Activated naive CD4-positive, alpha-beta T cell treated with anti-CD3 and anti-CD28 coated beads for 36 hours (primary cell): ENCODE measurements around the gene CEACAM8. TPM values are rescaled to one million over a fixed set of nuclear protein-coding genes. Genes with fewer than 3 reads are reported as not detected.

Experiments
- CTCF ChIA-PET: fragments of 350-600 bp; sonication (Branson Sonifier 250); formaldehyde crosslinking; loops from one replicate; lab custom pipeline; 2021; ENCODE audit warnings: antibody characterized with exemption; lab: Charles Lee
- DNase-seq: peaks from one replicate; pipeline ENCODE4 v3.0.0-alpha.2; 2020
- H3K27ac Mint-ChIP-seq: one replicate; pipeline ENCODE4 v1.8.0; 2021; ENCODE audit warnings: mild to moderate bottlenecking, mixed read lengths
- H3K27me3 Mint-ChIP-seq: one replicate; pipeline ENCODE4 v1.8.0; 2021; ENCODE audit warnings: low read depth, mixed read lengths
- H3K36me3 Mint-ChIP-seq: one replicate; pipeline ENCODE4 v1.8.0; 2021; ENCODE audit warnings: low read depth, mixed read lengths
- H3K4me1 Mint-ChIP-seq: one replicate; pipeline ENCODE4 v1.8.0; 2021; ENCODE audit warnings: low read depth, mixed read lengths
- H3K4me3 Mint-ChIP-seq: one replicate; pipeline ENCODE4 v1.8.0; 2021; ENCODE audit warnings: mild to moderate bottlenecking, moderate library complexity, mixed read lengths
- H3K9me3 Mint-ChIP-seq: one replicate; pipeline ENCODE4 v1.8.0; 2021; ENCODE audit warnings: mixed read lengths
- intact Hi-C: fragments of 100-400 bp; cut with micrococcal nuclease; formaldehyde crosslinking; loops from one replicate; pipeline ENCODE4 v1.15.1; 2023
- total RNA-seq, 2 experiments: library from RNA; stranded (reverse); gene quantifications; one replicate each; pipeline ENCODE4 v1.2.3, GENCODE V29; 2021

Gene CEACAM8
- total RNA-seq, 2 experiments from 2014 or later = not detected

DNA sequence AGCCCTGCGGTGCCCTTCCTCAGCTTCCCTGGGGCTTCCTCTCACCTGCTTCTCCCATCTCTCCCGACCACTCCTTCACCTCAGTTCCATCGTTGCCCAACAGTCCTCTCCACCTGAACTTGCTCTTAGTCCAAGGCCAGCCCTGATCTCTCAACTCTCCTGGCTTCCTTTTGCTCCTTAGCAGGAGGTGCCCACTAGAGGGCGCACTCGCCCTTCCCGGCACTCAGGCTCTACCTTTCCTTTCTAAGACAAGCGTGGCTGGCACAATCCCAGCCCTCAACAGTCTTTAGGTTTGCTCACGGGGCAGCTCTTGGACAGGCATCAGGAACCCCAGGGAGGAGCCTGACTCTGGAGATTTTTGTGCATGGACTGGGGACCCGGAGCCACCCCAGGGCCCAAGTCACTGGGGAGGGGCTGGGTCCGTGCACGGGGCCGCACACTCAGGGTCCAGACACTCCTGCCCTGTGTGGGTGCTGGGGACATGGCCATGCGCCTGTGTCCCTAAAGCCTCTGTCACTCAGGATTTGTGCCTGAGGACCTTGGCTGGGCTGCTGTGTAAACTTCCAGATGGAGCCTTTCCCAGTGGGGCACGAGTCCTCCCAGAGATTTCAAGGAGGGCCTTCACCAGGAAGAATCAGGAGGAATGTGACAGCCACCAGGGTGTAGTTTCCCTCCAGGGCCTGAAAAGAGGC lies 12.1 kb upstream of the CEACAM8 start:
- Mint-ChIP-seq H3K4me1 (no peaks in the 10 kb centered on the region), H3K9me3 (no peaks in the 10 kb centered on the region), H3K27me3 (peaks cover 16% of the 10 kb centered on the region), H3K36me3 (no peaks in the 10 kb centered on the region), H3K27ac (no peak overlapping the region), H3K4me3 (no peak overlapping the region)
- intact Hi-C loops = loop anchor here (10.0 kb wide), 1 partner anchor 138 kb away; the partner anchor contains the start of gene PSG3
- CTCF ChIA-PET = interaction anchor here (0.7 to 1.9 kb wide), 5 partner anchors 9 to 177 kb away, joined by 3 to 5 read pairs (median 3); no protein-coding TSS in a partner anchor
- peak; percentile 77 for DNase-seq

DNA sequence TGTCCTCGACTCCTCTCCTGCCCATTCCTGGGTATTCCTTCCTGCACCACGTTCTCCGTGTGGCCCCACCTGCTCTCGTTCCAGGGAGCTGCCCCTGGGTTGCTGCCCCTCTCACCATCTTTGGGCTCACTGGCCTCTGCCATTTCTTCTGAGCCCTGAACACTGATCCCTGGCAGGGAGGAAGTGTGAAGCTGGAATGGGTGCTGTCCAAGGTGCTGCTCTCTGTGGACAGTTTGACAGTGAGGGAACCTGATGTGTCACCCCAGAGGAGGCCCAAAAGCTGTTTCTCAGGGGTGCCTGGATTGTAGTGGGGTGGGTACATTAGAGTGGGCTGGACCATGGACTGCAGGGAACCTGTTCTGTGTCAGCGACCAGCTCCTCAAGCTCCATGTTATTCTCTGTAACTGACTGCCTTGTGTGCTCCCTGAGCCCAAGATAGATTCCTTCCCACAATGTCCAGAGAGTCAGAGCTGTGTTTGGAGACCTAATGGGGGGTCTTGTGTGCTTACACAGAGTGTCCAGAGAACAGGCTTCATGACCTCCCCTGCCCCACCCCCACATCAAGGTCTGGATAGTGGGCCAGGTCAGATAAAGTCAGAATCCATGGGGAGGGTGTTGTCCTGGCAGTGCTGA lies 7.2 kb upstream of the CEACAM8 start:
- intact Hi-C loops = loop anchor here (10.0 kb wide), 1 partner anchor 143 kb away; the partner anchor contains the start of gene PSG3
- no peak overlapping the region for H3K27ac Mint-ChIP-seq

DNA sequence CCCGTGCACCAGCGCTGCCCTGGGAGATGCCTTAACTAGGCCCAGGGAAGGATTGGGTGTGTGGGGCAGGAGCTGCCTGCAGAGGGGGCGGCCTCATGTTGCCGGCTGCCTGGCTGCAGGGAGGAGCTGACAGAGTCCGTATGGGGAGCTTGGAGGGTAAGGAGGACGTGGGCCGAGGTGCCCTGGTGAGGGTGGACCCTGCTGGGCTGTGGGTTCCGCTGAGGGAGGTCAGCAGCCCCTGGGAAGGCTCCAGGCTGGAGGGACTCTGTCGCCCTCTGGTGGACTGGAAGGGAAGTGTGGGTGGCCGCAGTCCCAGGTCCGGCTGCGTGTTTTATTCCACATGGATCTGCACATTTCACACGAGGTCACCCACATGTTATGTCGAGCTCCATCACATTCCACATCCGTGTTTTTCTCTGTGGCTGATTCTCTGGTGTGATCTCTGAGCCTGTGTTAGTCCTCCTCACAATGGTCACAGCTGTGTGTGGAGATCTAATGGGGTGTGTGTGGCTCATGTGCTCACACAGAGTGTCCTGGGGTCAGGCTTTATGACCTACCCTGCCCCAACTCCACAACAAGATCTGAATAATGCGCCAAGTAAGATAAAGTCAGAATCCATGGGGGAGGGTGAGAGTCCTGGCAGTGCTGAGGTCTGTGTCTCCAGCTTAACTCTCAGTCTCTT lies 1.8 kb upstream of the CEACAM8 start:
- CTCF ChIA-PET = interaction anchor here (0.9 to 3.3 kb wide), 16 partner anchors 11 to 156 kb away, joined by 3 to 25 read pairs (median 4); no protein-coding TSS in a partner anchor
- intact Hi-C loops = loop anchor here (1.0 to 2.0 kb wide), 2 partner anchors 30 to 146 kb away; no protein-coding TSS in a partner anchor
- Mint-ChIP-seq H3K27ac (no peak overlapping the region), H3K4me1 (no peaks in the 10 kb centered on the region), H3K4me3 (no peak overlapping the region), H3K36me3 (no peaks in the 10 kb centered on the region), H3K27me3 (peaks cover 4% of the 10 kb centered on the region), H3K9me3 (no peaks in the 10 kb centered on the region)
- peak; percentile 44 for DNase-seq

More for the DNA sequence above, 7.2 kb upstream of the CEACAM8 start:
- Mint-ChIP-seq H3K4me1 (no peaks in the 10 kb centered on the region), H3K9me3 (no peaks in the 10 kb centered on the region), H3K4me3 (no peak overlapping the region), H3K27me3 (peaks cover 22% of the 10 kb centered on the region), H3K36me3 (no peaks in the 10 kb centered on the region)
- peak; percentile 59 for DNase-seq
- CTCF ChIA-PET = no interaction called here

DNA sequence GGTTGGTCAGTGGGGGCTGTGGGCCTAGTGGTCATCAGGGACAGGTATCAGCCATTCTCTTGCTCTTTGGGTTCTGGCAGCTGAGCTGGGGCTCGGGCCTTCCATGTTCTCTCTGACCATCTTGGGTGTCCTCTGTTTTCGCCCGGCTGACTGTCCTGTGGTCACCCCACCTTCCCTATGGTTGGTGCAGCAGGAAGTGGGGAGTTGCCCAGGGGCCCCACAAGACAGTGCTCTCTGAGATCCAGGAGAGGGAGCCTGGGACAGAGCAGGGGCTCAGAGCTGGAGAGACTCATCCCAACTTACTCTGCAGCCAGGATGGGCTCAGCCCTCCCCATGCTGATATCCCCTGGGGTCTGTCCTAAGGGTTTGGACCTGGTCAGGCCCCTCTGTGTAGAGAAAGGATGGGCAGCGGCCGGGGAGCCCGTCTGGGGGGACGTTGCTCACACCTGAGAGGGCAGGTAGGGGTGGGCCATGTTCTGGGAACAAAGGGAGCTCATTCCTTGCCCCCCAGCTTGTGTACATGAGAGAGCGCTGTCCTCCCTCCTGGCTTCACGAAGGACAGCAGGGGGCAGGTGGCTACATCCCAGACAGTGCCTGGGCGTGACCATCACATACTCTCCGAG lies 937 bp upstream of the CEACAM8 start:
- intact Hi-C loops = loop anchor here (1.0 to 2.0 kb wide), 2 partner anchors 29 to 145 kb away; no protein-coding TSS in a partner anchor
- Mint-ChIP-seq H3K27me3 (peaks cover 4% of the 10 kb centered on the region), H3K27ac (no peak overlapping the region), H3K9me3 (no peaks in the 10 kb centered on the region), H3K4me1 (no peaks in the 10 kb centered on the region), H3K4me3 (no peak overlapping the region), H3K36me3 (no peaks in the 10 kb centered on the region)
- CTCF ChIA-PET = interaction anchor here (0.6 to 3.3 kb wide), 13 partner anchors 10 to 155 kb away, joined by 3 to 25 read pairs (median 4); no protein-coding TSS in a partner anchor
- no peak for DNase-seq

DNA sequence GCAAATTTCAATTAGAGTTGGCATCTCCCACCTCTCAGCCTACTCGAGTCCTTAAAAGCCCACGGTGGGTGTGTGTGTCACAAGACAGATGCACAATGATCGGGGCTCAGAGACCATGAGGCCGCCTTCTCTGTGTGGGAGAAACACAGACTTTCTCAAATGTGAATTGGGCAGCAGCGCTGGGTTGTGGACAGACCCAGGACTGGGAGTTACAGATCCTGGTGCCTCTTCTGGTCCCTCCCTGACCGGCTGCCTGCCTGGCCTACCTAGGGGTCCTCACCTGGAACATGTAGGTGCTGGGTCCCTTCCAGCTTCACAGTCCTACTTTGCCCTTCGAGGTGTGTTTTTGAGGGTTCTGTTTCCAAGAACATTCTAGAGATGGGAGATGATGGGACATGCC lies 4.9 kb downstream of the CEACAM8 start:
- DNase-seq = no peak
- Mint-ChIP-seq H3K36me3 (no peaks in the 10 kb centered on the region), H3K27me3 (peaks cover 3% of the 10 kb centered on the region), H3K9me3 (no peaks in the 10 kb centered on the region), H3K4me1 (no peaks in the 10 kb centered on the region), H3K4me3 (no peak overlapping the region), H3K27ac (no peak overlapping the region)
- intact Hi-C loops = no loop called here
- CTCF ChIA-PET = no interaction called here

DNA sequence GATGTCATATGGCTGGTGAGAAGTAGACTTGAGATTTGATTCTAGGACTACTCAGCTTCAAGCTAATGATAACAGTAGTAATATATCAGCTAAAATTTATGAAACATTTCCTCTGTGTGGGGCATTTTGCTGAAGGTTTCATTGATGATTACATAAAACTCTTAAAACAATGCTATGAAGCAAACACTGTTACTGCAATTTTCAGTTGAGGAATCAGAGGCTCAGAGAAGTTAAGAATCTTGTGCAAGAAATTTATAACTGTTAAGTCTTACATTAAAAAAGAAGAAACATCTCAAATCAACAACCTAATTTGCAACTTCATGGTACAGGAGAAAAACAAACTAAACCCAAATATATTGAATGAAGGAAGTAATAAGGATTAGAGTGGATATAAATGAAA lies 10.3 kb downstream of the CEACAM8 start:
- H3K36me3 Mint-ChIP-seq = no peaks in the 10 kb centered on the region
- H3K27ac Mint-ChIP-seq = no peak overlapping the region
- no peak for DNase-seq
- H3K27me3 Mint-ChIP-seq = peaks cover 6% of the 10 kb centered on the region
- CTCF ChIA-PET = interaction anchor here (1.2 to 2.0 kb wide), 3 partner anchors 12 to 20 kb away, joined by 3 to 5 read pairs (median 4); no protein-coding TSS in a partner anchor
- no peaks in the 10 kb centered on the region for H3K4me1 Mint-ChIP-seq
- no peaks in the 10 kb centered on the region for H3K9me3 Mint-ChIP-seq
- intact Hi-C loops = no loop called here
- H3K4me3 Mint-ChIP-seq = no peak overlapping the region

DNA sequence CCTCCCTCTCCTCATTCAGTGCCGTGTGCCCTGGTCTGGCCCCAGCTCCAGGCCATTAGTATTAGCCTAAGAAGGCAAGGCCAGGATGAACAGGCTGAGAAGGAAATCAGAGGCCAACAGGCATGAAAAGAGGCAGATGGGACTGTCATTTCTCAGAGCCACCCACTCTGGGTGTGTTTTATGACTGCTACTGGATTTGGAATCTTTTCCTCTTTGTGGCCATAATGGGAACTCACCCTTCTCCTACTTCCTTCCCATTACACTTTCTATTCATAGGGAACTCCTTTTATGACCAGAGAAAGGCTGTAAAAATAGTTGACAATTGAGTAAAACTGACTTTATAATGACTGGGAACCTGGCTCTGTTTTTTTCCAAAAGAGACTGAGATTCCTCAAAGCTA lies 17.7 kb downstream of the CEACAM8 start:
- Mint-ChIP-seq H3K9me3 (no peaks in the 10 kb centered on the region), H3K4me1 (no peaks in the 10 kb centered on the region), H3K4me3 (no peak overlapping the region), H3K36me3 (no peaks in the 10 kb centered on the region), H3K27me3 (peaks cover 11% of the 10 kb centered on the region), H3K27ac (no peak overlapping the region)
- intact Hi-C loops = no loop called here
- CTCF ChIA-PET = no interaction called here
- no peak for DNase-seq

DNA sequence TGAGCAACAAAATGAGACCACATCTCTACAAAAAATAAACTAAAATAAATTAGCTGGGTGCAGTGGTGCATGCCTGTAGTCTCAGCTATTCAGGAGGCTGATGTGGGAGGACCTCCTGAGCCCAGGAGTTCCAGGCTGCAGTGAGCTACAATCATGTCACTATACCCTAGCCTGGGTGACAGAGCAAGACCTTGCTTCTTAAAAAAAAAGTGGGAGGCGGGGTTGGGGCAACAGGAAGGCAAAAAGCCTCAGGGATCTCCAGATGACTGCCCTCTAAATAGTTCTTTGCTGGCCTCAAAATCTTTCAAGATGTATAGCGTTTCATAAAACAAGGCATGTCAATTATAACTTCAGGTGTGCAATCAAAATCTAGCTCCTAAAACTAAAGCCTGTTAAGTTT lies 18.5 kb downstream of the CEACAM8 start:
- intact Hi-C loops = no loop called here
- H3K9me3 Mint-ChIP-seq = no peaks in the 10 kb centered on the region
- DNase-seq = no peak
- H3K4me1 Mint-ChIP-seq = no peaks in the 10 kb centered on the region
- no peak overlapping the region for H3K27ac Mint-ChIP-seq
- H3K27me3 Mint-ChIP-seq = peaks cover 11% of the 10 kb centered on the region
- CTCF ChIA-PET = interaction anchor here (0.5 to 0.8 kb wide), 2 partner anchors 10 to 21 kb away, joined by 3 read pairs; no protein-coding TSS in a partner anchor
- H3K4me3 Mint-ChIP-seq = no peak overlapping the region
- no peaks in the 10 kb centered on the region for H3K36me3 Mint-ChIP-seq

DNA sequence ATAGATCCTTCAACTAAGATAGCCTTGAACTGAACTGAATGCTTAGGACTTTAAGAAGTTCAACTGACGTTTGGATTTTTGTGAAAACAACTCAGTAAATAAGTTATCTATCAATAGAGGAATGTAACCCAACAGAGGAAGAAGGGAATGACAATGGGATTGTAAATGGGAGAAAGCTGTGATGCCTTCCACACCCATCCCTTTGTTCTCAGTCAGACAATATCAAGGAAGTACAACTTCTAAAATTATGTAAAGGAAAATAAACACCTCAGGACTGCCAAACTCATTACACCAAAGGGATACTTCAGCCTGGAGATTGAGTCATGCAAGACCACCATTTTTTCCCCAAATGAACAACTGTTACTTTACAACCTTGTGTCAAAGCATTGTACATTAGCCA lies 21.1 kb downstream of the CEACAM8 start:
- no peak overlapping the region for H3K4me3 Mint-ChIP-seq
- H3K9me3 Mint-ChIP-seq = no peaks in the 10 kb centered on the region
- CTCF ChIA-PET = interaction anchor here (3.2 kb wide), 1 partner anchor 23 kb away, joined by 12 read pairs; no protein-coding TSS in a partner anchor
- no peak for DNase-seq
- H3K4me1 Mint-ChIP-seq = no peaks in the 10 kb centered on the region
- H3K27ac Mint-ChIP-seq = no peak overlapping the region
- intact Hi-C loops = no loop called here
- no peaks in the 10 kb centered on the region for H3K36me3 Mint-ChIP-seq
- peaks cover 8% of the 10 kb centered on the region for H3K27me3 Mint-ChIP-seq

DNA sequence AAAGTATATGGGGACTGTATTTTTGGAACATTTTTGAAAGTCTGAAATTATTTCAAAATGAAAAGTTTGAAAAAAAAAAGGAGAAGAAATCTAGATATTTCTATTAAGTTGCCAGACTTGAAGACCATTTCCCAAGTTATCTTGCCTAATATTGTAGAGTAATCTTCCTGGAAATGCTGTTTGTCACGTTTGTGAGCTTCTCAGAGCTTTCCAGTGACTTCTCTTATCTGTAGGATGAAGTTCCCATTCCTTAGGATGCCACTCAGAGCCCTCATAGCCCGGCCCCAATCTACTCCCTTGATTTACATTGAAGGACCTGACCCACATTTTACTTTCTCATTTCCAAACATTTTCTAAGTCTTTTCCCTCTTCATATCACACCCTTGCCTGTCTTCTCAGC lies 23.6 kb downstream of the CEACAM8 start:
- Mint-ChIP-seq H3K9me3 (no peaks in the 10 kb centered on the region), H3K36me3 (no peaks in the 10 kb centered on the region), H3K4me1 (no peaks in the 10 kb centered on the region), H3K27ac (no peak overlapping the region), H3K27me3 (no peaks in the 10 kb centered on the region), H3K4me3 (no peak overlapping the region)
- CTCF ChIA-PET = interaction anchor here (0.6 to 3.2 kb wide), 3 partner anchors 25 to 123 kb away, joined by 3 to 12 read pairs (median 3); no protein-coding TSS in a partner anchor
- no peak for DNase-seq
- intact Hi-C loops = no loop called here

DNA sequence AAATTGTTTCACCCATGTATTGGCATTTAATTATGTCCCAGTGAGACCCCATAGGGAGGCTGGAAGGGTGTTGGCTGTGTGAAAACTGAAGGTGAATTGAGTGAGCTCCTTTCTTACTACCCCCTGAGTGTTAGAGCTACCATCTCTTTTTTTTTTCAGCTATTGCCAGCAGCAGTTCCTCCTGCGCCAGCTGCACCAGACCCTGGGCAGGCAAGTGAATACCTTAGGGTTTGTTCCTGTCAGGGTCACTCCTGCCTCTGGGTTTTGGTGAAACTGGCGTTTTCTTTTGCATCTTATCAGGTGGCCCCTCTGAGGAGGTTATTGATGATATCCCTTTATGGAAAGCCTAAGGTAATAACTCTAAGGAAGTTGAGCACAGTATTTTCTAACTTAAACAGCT lies 25.5 kb downstream of the CEACAM8 start:
- H3K27me3 Mint-ChIP-seq = no peaks in the 10 kb centered on the region
- no peak overlapping the region for H3K27ac Mint-ChIP-seq
- CTCF ChIA-PET = interaction anchor here (0.7 kb wide), 2 partner anchors 27 to 82 kb away, joined by 3 to 4 read pairs; no protein-coding TSS in a partner anchor
- no peak for DNase-seq
- H3K4me3 Mint-ChIP-seq = no peak overlapping the region
- H3K36me3 Mint-ChIP-seq = no peaks in the 10 kb centered on the region
- intact Hi-C loops = no loop called here
- H3K9me3 Mint-ChIP-seq = no peaks in the 10 kb centered on the region
- H3K4me1 Mint-ChIP-seq = no peaks in the 10 kb centered on the region
